ENCODE data around the gene MAL.

DNA sequence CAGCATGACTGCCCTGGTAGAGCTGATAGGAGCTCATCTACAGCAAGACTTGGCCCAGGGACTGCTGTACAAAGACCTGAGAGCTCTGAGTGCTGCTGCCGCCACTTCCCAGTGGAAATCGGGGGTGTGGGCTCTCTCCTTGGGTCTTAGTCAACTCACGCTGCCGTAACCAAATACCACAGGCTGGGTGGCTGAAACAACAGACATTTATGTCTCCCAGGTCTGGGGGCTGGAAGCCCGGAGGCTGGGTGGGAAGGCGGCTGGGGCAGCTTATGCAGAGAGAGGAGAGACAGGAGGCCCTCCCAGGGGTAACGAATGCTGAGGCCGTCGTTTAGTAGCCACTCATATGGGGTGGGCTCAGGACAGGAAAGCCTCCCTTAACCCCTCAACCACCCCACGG, 15.4 kb upstream of the MAL start:
- TF ChIP-seq, protein P1, sequence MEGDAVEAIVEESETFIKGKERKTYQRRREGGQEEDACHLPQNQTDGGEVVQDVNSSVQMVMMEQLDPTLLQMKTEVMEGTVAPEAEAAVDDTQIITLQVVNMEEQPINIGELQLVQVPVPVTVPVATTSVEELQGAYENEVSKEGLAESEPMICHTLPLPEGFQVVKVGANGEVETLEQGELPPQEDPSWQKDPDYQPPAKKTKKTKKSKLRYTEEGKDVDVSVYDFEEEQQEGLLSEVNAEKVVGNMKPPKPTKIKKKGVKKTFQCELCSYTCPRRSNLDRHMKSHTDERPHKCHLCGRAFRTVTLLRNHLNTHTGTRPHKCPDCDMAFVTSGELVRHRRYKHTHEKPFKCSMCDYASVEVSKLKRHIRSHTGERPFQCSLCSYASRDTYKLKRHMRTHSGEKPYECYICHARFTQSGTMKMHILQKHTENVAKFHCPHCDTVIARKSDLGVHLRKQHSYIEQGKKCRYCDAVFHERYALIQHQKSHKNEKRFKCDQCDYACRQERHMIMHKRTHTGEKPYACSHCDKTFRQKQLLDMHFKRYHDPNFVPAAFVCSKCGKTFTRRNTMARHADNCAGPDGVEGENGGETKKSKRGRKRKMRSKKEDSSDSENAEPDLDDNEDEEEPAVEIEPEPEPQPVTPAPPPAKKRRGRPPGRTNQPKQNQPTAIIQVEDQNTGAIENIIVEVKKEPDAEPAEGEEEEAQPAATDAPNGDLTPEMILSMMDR (conservative IDR thresholded peaks at IDR 0.05; ENCODE audit: low read depth, low read length) = no peak
- no peak for TF ChIP-seq EZH2phosphoT487 (IDR thresholded peaks at IDR 0.05; ENCODE audit: borderline replicate concordance, low read length)
